Measurements from ENCODE around the gene RUNDC1. TPM values are rescaled to one million over a fixed set of nuclear protein-coding genes. Genes with fewer than 3 reads are reported as not detected.
"Not testable (repeated sequence)": the region's sequence is repeated elsewhere in the genome, so short reads cannot be mapped to it uniquely, and the experiment has no call there.

The RUNDC1 gene
- total and polyA plus RNA-seq, 9 donors = 5.3 to 8.3 (median 7.6) TPM

DNA sequence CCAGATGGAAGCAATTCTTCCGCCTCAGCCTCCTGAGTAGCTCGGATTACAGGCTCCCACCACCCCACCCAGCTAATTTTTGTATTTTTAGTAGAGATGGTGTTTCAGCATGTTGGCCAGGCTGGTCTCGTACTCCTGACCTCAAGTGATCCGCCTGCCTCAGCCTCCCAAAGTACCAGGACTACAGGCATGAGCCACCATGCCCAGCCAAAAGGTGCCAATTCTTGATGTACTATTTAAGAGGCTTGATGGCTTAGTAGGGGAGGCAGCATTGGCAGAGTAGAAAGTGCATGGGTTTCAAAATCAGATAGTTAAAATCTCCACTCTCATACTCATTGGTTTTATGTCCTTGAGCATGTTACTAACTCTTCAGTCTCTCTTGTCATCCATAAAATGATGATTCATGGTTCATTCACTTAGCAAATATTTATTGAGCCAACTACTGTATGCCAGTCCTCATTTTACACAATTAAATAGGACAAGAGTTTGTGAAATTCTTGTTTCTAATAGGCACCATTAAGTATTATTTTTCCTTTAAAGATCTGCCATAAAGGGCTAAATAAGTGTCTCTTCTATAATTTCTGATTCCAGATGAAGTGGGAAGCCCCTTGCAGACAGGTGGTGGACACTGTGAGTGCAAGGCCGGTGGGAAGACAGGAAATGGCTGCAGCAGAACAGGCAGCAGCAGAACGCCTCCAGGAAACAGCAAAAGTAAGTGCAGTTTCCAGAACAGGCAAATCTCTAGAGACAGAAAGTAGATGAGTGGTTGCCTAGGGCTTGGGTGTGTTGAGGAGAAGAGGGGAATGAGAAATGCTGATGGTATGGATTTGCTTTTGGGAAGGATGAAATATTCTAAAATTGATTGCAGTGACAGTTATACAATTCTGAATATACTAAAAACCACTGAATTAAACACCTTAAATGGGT is 9.6 kb downstream of the RUNDC1 start:
- DNase-seq = no peak
- Histone ChIP-seq H3K4me1 (ENCODE audit: control insufficient read depth, insufficient read depth, low read length) (no peaks in the 10 kb centered on the region), H3K36me3 (ENCODE audit: control insufficient read depth, insufficient read depth, low read length) (peaks cover 45% of the 10 kb centered on the region), H3K4me3 (ENCODE audit: low read length) (no peak overlapping the region), H3K9me3 (replicated peaks; ENCODE audit: control insufficient read depth, low read depth, low read length) (no peaks in the 10 kb centered on the region), H3K27me3 (ENCODE audit: control insufficient read depth, insufficient read depth, low read length) (no peaks in the 10 kb centered on the region), H3K27ac (ENCODE audit: low read length) (no peak overlapping the region)
- WGBS (ENCODE audit: insufficient coverage) = 67% methylated on average over 2 of the region's 6 CpGs

DNA sequence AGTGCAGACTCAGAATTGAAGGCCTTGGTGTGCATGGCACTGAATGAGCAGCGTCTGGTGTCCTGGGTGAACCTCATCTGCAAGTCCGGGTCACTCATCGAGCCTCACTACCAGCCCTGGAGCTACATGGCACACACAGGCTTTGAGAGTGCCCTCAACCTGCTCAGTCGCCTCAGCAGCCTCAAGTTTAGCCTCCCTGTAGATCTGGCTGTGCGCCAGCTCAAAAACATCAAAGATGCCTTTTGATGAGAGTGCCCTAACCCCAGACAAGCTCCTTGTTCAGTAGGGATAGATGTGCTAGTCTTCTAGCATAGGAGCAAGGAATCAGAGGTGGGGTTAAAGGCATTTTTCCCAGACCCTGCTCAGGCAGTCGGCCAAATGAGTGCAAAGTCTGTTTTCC is 11.1 kb downstream of the RUNDC1 start:
- 98% methylated on average over 5 of the region's 6 CpGs for WGBS (ENCODE audit: insufficient coverage)
- Histone ChIP-seq H3K27me3 (ENCODE audit: control insufficient read depth, insufficient read depth, low read length) (no peaks in the 10 kb centered on the region), H3K36me3 (ENCODE audit: control insufficient read depth, insufficient read depth, low read length) (peaks cover 43% of the 10 kb centered on the region), H3K27ac (ENCODE audit: low read length) (no peak overlapping the region), H3K9me3 (replicated peaks; ENCODE audit: control insufficient read depth, low read depth, low read length) (no peaks in the 10 kb centered on the region), H3K4me1 (ENCODE audit: control insufficient read depth, insufficient read depth, low read length) (no peaks in the 10 kb centered on the region), H3K4me3 (ENCODE audit: low read length) (no peak overlapping the region)
- no peak for DNase-seq

GRCh38 chr17:42992872-42993271 is 12.5 kb downstream of the RUNDC1 start:
- no peak overlapping the region for H3K4me3 ChIP-seq (ENCODE audit: low read length)
- no peak for DNase-seq
- no peaks in the 10 kb centered on the region for H3K9me3 ChIP-seq (replicated peaks; ENCODE audit: control insufficient read depth, low read depth, low read length)
- 91% methylated on average over 3 of the region's 5 CpGs for WGBS (ENCODE audit: insufficient coverage)
- peaks cover 6% of the 10 kb centered on the region for H3K4me1 ChIP-seq (ENCODE audit: control insufficient read depth, insufficient read depth, low read length)
- no peaks in the 10 kb centered on the region for H3K27me3 ChIP-seq (ENCODE audit: control insufficient read depth, insufficient read depth, low read length)
- H3K27ac ChIP-seq (ENCODE audit: low read length) = no peak overlapping the region
- peaks cover 36% of the 10 kb centered on the region for H3K36me3 ChIP-seq (ENCODE audit: control insufficient read depth, insufficient read depth, low read length)

- H3K36me3 ChIP-seq (ENCODE audit: control insufficient read depth, insufficient read depth, low read length) = peaks cover 30% of the 10 kb centered on the region
- not testable (repeated sequence) for DNase-seq; H3K4me1 ChIP-seq (ENCODE audit: control insufficient read depth, insufficient read depth, low read length); H3K27me3 ChIP-seq (ENCODE audit: control insufficient read depth, insufficient read depth, low read length); H3K4me3 ChIP-seq (ENCODE audit: low read length); H3K9me3 ChIP-seq (replicated peaks; ENCODE audit: control insufficient read depth, low read depth, low read length); H3K27ac ChIP-seq (ENCODE audit: low read length)
- WGBS (ENCODE audit: insufficient coverage) = 40% methylated on average over 1 of the region's 10 CpGs
These were observed 13.5 kb downstream of the RUNDC1 start for GRCh38 chr17:42993913-42994312.

GRCh38 chr17:42997390-42997983 is 17.1 kb downstream of the RUNDC1 start:
- Histone ChIP-seq H3K4me3 (ENCODE audit: low read length) (peak overlapping the region; percentile 32), H3K27me3 (ENCODE audit: control insufficient read depth, insufficient read depth, low read length) (no peaks in the 10 kb centered on the region), H3K27ac (ENCODE audit: low read length) (peak overlapping the region; percentile 98), H3K9me3 (replicated peaks; ENCODE audit: control insufficient read depth, low read depth, low read length) (no peaks in the 10 kb centered on the region), H3K4me1 (ENCODE audit: control insufficient read depth, insufficient read depth, low read length) (peaks cover 16% of the 10 kb centered on the region), H3K36me3 (ENCODE audit: control insufficient read depth, insufficient read depth, low read length) (peaks cover 35% of the 10 kb centered on the region)
- no CpG with 5 or more reads among the region's 5 CpGs for WGBS (ENCODE audit: insufficient coverage)
- no peak for DNase-seq

DNA sequence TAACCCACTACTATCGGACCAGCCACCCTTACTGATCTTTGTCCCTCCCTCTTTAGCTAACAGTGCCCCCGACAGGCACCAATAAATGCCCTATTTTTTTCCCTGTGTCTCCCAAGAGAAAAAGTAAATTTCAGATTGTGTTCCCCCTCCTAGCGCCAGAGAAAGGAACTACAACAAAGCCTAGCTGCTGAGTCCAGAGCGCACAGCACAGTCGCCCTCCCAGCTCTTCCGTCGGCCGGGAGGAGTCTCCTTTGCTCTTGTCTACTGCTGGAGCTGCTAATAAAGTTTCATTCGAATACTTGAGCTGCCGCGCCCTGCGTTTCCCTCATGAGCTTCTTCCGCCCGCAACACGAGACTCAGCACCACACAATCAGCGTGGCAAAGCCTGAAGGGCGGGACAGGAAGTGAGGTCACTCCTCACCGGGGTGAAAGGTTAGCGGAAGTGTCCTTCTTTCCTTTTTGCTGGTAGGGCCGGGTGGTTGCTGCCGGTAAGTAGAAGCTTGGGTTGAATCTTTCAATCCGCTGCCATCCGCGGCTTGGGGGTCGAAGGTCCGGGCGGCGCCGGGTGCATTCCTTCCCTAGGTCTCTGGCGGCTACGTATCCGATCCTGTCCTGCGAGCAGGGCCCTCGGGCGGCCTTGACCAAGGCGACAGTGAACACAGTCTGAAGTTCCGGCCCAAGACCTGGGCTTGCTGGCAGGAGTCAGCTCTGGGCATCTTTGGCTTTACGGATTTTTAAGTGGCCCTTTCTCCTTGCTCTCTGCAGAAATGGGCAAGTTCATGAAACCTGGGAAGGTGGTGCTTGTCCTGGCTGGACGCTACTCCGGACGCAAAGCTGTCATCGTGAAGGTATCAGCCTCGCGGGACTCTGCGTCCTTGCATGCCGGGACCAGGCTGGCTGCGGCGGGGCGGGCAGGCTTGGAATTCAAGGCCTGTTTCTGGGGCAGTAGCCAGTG is 17.9 kb downstream of the RUNDC1 start, which contains the start of gene RPL27:
TSS of gene RPL27 (plus strand) at position 436 of the 955 bp plus-strand sequence. CDS start at position 768, 332 bp downstream.
- H3K27ac ChIP-seq (ENCODE audit: low read length) = peak within 1 kb of the TSS; percentile 98
- H3K27me3 ChIP-seq (ENCODE audit: control insufficient read depth, insufficient read depth, low read length) = no peaks in the 10 kb centered on the region
- peak within 1 kb of the TSS; percentile 99 for H3K4me3 ChIP-seq (ENCODE audit: low read length)
- H3K9me3 ChIP-seq (replicated peaks; ENCODE audit: control insufficient read depth, low read depth, low read length) = no peaks in the 10 kb centered on the region
- WGBS (ENCODE audit: insufficient coverage) = 1% methylated on average over 41 of the region's 49 CpGs
- H3K4me1 ChIP-seq (ENCODE audit: control insufficient read depth, insufficient read depth, low read length) = peaks cover 16% of the 10 kb centered on the region
- peak; percentile 100 for DNase-seq
- H3K36me3 ChIP-seq (ENCODE audit: control insufficient read depth, insufficient read depth, low read length) = peaks cover 40% of the 10 kb centered on the region

DNA sequence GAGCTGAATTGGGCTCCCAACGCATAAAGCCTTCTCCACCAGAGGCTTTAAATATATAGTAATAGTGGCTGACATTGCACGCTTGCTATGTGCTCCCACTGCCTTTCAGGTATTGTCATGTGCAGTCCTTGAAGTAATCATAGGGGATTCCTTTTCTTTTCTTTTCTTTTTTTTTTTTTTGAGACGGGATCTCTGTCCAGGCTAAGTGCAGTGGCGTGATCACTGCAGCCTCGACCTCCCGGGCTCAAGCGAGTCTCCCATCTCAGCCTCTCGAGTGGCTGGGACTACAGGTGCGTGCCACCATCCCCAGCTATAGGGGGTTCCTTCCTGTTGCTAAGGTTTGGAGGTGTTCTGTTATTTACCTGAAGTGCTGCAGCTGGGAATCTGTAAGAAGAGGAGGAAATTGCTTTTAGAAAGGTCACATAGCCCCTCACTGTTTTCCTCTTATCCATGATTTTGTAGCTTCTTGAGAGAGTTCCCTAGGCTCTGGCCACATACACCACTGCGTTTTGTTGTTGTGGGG is 18.7 kb downstream of the RUNDC1 start:
- no peaks in the 10 kb centered on the region for H3K27me3 ChIP-seq (ENCODE audit: control insufficient read depth, insufficient read depth, low read length)
- H3K4me3 ChIP-seq (ENCODE audit: low read length) = peak overlapping the region; percentile 99
- WGBS (ENCODE audit: insufficient coverage) = 10% methylated on average over 4 of the region's 10 CpGs
- peaks cover 46% of the 10 kb centered on the region for H3K36me3 ChIP-seq (ENCODE audit: control insufficient read depth, insufficient read depth, low read length)
- H3K4me1 ChIP-seq (ENCODE audit: control insufficient read depth, insufficient read depth, low read length) = peaks cover 16% of the 10 kb centered on the region
- DNase-seq = no peak
- H3K27ac ChIP-seq (ENCODE audit: low read length) = peak overlapping the region; percentile 98
- H3K9me3 ChIP-seq (replicated peaks; ENCODE audit: control insufficient read depth, low read depth, low read length) = no peaks in the 10 kb centered on the region

GRCh38 chr17:43000894-43001293 is 20.5 kb downstream of the RUNDC1 start:
- not testable (repeated sequence) for H3K4me3 ChIP-seq (ENCODE audit: low read length); DNase-seq; H3K9me3 ChIP-seq (replicated peaks; ENCODE audit: control insufficient read depth, low read depth, low read length); H3K27me3 ChIP-seq (ENCODE audit: control insufficient read depth, insufficient read depth, low read length); H3K27ac ChIP-seq (ENCODE audit: low read length)
- Histone ChIP-seq H3K36me3 (ENCODE audit: control insufficient read depth, insufficient read depth, low read length) (peaks cover 51% of the 10 kb centered on the region), H3K4me1 (ENCODE audit: control insufficient read depth, insufficient read depth, low read length) (peaks cover 16% of the 10 kb centered on the region)
- WGBS (ENCODE audit: insufficient coverage) = 93% methylated on average over 13 of the region's 13 CpGs

GRCh38 chr17:43003542-43004172 is 23.3 kb downstream of the RUNDC1 start:
- no peak overlapping the region for H3K27ac ChIP-seq (ENCODE audit: low read length)
- no peak for DNase-seq
- H3K27me3 ChIP-seq (ENCODE audit: control insufficient read depth, insufficient read depth, low read length) = no peaks in the 10 kb centered on the region
- peaks cover 51% of the 10 kb centered on the region for H3K36me3 ChIP-seq (ENCODE audit: control insufficient read depth, insufficient read depth, low read length)
- H3K9me3 ChIP-seq (replicated peaks; ENCODE audit: control insufficient read depth, low read depth, low read length) = no peaks in the 10 kb centered on the region
- H3K4me3 ChIP-seq (ENCODE audit: low read length) = no peak overlapping the region
- 90% methylated on average over 4 of the region's 5 CpGs for WGBS (ENCODE audit: insufficient coverage)
- peaks cover 17% of the 10 kb centered on the region for H3K4me1 ChIP-seq (ENCODE audit: control insufficient read depth, insufficient read depth, low read length)

All from muscle of leg (tissue), 11 donors.